ENCODE measurements around the gene BASP1. TPM values are rescaled to one million over a fixed set of nuclear protein-coding genes. Genes with fewer than 3 reads are reported as not detected.
A peak's percentile ranks its signal among the peaks of the same experiment; 100 is the strongest.

The BASP1 gene
- 1 to 10 TPM; 3.7 to 5.0 TPM for total RNA-seq
- long read RNA-seq, partial matches to known transcripts = 0 of 5 reads
- long read RNA-seq, other reads (novel, unspliced or antisense) = 1 of 5 reads

DNA sequence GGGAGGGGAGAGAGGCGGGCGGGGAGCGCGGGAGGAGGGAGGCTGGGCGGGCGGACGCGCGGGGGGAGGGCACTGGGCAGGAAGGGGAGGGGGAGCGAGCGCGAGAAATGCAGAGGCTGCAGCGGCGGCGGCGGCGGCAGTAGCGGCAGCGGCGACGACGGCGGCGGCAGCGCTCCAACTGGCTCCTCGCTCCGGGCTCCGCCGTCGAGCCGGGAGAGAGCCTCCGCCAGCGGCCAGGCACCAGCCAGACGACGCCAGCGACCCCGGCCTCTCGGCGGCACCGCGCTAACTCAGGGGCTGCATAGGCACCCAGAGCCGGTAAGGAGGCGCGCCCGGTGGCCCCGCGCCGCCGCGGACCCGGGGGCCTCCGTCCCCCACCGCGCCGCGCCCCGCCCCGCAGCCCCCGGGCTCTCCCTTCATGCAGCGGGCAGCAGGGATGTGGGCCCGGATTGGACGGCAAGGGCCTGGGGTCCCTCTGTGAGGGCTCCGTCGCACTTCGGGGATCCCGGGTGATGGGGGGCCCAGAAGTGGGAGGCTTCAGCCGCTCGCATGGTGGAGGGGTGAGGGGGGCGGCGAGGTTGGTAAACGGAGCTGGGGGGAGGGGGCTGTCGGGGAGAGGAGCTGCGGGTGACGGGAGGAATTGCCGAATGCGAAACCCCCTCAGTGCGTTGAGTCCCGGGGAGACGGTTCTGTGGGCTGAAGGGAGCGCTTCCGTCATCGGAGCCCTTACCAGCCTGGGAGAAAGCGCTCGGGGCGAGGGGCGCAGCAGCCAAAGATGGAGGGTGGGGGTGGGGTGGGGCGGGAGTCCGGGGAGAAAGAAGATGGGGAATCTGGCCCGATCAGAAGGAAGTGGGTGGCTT lies at the start of gene BASP1:
Gene BASP1, plus strand, starts transcription at position 139 of the 860 bp plus-strand sequence. CDS start 57,586 bp downstream, outside the sequence.
- ATAC-seq (peak; percentile 50), DNase-seq (peak; percentile 68 to 70)
- intact Hi-C loops (cut with DNase I, micrococcal nuclease) = loop anchor here (10.0 kb wide), 2 partner anchors 1067 to 1097 kb away; no protein-coding TSS in a partner anchor

GRCh38 chr5:17169507-17169906 lies 47.9 kb upstream of the BASP1 start:
- intact Hi-C loops (cut with DNase I, micrococcal nuclease) = no loop called here
- DNase-seq (no peak), ATAC-seq (no peak)

GRCh38 chr5:17172791-17173190 lies 44.6 kb upstream of the BASP1 start:
- intact Hi-C loops (cut with DNase I, micrococcal nuclease) = no loop called here
- no peak for DNase-seq
- no peak for ATAC-seq

- DNase-seq = no peak
- intact Hi-C loops (cut with DNase I, micrococcal nuclease) = no loop called here
- ATAC-seq = no peak
Observed at GRCh38 chr5:17174965-17175364, 42.5 kb upstream of the BASP1 start.

DNA sequence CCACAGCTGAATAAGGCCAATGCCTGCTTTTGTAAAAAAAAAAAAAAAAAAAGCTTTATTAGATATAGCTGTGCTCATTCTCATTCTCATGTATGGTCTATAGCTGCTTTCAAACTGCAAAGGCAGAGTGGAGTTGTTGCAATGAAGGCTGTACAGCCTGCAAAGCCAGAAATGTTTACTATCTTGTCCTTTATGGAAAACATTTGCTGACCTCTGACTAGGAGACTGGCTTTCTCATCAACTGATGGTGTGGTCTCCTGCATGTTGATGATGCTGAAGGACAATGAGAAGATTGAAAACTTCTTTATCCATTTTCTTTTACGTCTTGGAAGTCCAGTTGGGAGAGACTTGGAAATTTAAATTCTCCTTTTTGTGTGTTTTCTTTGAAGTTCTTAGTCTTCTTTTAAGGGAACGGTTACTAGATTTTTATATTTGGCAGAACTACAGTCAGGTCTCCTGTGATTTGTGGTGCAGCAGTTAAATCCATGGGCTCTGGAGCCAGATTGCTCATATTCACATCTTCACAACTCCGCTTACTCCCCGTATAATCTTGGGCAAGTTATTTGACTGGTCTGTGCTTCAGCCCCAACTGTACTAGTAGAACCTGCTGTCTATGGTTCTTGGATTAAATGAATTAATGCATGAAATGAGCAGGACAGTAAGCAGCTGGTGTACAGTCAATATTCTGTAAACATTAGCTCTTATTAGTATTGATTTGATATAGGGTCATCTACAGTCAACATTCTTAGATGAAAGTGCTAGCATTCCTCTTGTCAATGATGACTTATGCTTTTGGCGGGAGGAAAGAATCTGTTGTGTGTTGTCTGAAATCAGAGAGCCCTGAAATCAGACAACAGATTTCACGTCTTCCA lies 39.7 kb upstream of the BASP1 start:
- ATAC-seq = no peak
- intact Hi-C loops (cut with DNase I, micrococcal nuclease) = no loop called here
- DNase-seq = no peak

DNA sequence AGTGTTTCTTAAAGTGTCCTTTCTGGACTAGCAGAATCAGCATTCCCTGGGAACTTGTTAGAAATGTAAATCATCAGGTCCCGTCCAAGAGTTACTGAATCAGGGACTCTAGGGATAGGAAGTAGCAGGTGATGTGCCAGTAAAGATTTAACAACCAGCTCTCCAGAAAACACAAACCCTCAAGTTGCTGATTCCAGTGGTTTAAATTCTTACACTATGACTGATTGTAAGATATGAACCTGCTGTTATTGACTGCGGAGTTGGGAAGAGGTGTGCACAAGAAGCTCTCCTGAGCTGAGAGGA lies 39.1 kb upstream of the BASP1 start:
- no peak for ATAC-seq
- no peak for DNase-seq
- intact Hi-C loops (cut with DNase I, micrococcal nuclease) = no loop called here

GRCh38 chr5:17180330-17180843 lies 37.0 kb upstream of the BASP1 start:
- no peak for DNase-seq
- ATAC-seq = no peak
- intact Hi-C loops (cut with DNase I, micrococcal nuclease) = no loop called here

DNA sequence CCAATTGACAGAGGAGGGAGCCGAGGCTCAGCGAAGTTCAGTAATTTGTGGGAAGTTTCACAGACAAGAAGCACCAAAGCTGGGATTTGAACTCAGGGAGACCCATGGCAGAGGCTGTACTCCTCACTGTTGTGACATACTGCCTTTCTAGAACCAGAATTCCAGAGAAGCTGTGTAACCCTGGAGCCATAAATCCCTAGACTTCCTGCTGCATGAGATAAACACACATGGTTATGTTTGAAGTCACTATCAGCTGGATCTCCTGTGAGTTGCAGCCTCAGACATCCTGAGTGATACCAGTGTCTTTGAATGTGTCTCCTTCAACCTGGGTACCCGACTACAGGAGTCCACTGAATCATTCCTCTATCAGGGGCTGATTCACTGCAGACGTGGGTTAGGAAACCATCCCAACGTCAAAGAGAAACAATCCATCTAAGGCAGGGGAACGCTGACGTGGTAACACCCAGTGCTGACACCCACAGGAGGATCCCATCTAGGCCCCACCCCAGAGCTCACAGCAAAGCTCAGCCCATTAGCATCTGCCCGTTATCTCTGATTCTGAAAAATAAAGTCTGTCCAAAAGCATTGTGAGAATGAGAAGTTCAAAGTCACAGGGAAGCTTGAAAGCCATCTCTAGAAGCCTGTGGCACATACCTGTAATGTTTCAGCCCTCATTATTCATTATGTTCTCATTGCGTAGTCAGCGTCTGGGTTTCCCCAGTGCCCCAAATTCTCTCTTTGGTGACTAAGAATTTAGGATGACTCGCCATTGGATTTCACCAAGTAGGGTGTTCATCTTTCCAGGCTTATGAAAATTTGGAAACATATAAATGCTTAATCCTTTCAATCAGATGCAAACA lies 36.3 kb upstream of the BASP1 start:
- ATAC-seq (peak; percentile 64), DNase-seq (no peak)
- intact Hi-C loops (cut with DNase I, micrococcal nuclease) = no loop called here

GRCh38 chr5:17182494-17182893 lies 34.9 kb upstream of the BASP1 start:
- intact Hi-C loops (cut with DNase I, micrococcal nuclease) = no loop called here
- DNase-seq = no peak
- ATAC-seq = no peak

DNA sequence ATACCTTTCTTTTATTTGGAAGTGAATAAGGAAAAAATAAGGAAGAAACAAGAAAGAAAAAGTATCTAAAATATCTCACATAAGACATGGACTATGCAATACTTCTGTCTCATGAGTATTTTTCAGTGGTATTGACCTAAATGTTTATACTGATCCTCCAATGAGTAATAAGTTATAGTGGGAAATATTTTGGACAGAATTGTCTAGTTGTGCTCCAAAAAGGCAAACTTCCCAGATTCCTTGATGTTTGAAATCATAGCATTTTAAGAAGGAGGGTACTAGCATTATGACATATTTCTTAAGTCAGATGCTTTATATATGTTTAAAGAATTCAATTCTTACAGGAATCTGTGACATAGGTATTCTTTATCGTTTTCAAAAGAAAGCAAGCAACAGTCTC lies 34.5 kb upstream of the BASP1 start:
- DNase-seq (no peak), ATAC-seq (no peak)
- intact Hi-C loops (cut with DNase I, micrococcal nuclease) = no loop called here

DNA sequence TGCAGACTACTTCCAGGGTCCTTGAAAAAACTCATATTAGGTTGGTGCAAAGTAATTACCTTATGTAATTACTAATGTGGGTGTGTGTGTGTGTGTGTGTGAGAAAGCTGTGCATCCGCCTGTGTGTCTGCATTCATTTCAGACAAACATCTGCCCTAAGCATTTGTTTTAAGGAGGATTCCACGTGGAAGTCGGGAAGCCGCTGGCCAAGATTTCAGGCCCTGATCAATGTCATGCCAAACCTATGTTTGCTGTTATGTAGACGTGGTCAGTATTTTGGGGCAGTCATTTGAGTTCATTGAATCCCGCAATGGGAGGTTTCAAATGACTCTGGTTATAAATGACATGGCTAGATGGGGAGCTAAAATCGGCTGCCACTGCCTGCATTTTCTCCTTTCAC lies 33.6 kb upstream of the BASP1 start:
- DNase-seq (no peak), ATAC-seq (no peak)
- intact Hi-C loops (cut with DNase I, micrococcal nuclease) = no loop called here

DNA sequence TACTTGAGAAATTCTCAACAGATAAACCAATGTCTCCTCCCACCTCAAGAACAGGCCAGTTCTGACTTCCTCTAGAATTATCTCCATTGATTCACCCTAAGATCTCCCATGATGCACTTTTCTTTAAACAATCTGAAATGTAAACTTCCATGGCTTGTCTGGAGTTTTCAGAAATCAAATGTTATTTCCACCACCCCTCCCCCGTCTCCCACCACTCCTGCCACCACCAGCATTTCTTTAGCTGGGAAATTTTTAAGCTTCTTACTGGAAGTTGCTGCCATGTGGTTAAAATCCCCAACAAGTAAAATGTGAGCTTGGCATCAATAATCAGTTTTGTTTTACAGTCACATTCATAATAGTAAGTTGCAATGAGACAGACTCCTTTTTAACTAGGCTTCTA lies 32.8 kb upstream of the BASP1 start:
- intact Hi-C loops (cut with DNase I, micrococcal nuclease) = no loop called here
- ATAC-seq = no peak
- DNase-seq = no peak

DNA sequence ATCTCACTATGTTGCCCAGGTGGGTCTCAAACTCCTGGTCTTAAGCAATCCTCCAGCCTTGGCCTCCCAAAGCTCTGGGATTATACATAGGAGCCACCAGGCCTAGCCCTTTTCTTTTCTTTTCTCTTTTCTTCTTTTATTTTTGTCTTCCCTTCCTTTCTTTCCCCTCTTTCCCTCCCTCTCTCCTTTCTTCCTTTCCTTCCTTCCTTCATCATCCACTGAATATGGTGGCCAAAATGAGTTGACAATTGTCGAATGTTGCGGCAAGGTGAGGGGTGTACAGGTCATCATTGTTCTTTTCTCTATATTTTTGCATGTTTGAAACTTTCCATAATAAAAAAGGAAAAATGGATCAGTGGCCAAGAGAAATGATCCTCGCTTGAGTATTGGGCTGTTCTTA lies 32.1 kb upstream of the BASP1 start:
- DNase-seq (no peak), ATAC-seq (no peak)
- intact Hi-C loops (cut with DNase I, micrococcal nuclease) = no loop called here

GRCh38 chr5:17185773-17186172 lies 31.7 kb upstream of the BASP1 start:
- intact Hi-C loops (cut with DNase I, micrococcal nuclease) = no loop called here
- no peak for ATAC-seq
- DNase-seq = no peak

DNA sequence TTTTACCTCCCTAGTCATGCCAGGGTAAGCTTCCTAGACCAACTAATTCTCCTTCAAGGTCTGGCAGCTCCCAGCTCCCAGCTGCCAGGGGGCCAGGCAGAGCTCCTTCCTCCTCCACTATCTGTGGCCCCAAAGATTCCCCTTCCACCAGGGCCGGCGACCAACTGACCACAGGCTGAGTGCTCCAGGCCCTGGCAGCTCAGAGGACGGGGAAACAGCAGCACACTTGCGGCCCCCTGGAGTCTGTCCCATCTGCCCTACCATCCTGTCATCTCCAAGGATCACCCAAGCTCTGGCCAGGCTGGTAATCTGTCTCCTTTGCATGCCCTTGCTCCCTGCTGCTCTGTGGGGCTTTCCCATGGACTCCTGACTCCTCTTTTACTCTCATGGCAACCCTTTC lies 31.2 kb upstream of the BASP1 start:
- ATAC-seq (no peak), DNase-seq (no peak)
- intact Hi-C loops (cut with DNase I, micrococcal nuclease) = no loop called here

DNA sequence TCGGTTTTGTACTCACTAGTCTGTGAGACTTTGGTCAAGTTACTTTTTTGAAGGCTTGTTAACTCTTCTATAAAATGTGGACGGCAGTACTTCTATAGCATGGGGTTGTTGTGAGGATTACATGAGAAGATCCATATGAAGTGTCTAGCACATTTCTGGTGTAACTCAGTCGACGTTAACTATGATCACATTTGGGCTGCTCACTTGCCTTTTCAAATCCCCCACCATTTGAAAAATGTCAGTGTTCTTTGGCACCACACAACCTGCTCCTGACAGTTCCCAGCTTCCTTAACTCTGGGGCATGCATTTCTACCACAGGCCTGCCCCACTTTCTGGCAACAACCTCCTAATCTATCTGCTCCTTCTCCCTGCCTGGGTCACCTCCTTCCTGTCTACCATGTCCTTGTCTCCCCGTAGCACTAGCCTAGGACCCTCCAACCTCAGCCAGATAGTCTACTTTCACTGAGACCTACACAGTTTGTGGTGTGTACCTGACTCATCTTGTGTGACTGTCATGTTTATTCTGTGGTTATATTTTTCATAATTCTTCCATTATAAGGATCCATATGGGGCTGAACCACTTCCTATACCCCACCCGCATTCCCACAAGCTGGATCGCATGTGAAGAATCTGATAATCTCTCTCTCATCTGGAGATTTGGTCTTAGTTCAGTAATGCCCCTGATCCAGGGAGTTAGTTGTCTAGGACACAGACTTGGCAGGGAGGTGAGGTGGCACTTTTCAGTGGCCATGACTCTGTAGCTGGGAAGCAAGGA lies 30.2 kb upstream of the BASP1 start:
- intact Hi-C loops (cut with DNase I, micrococcal nuclease) = no loop called here
- no peak for ATAC-seq
- no peak for DNase-seq

DNA sequence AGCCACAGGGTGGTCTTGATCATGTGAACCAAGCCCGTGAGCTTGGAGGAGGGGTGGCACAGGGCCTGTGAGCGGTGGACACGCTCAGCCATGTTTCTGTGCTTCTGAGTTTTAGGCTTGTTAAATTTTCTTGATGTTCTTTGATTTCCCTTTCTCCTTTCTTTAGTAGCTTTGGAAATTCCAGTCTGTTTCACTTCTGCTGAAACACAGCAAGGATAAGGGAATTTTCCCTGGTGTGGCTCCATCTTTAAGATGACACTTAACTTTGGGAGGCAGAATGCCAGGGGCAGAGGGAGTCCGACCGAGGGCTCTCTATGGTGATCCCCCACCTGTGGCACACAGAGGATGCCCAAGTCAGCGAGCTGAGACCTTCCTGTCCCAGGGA lies 29.7 kb upstream of the BASP1 start:
- DNase-seq = no peak
- ATAC-seq = no peak
- intact Hi-C loops (cut with DNase I, micrococcal nuclease) = no loop called here

- ATAC-seq (peak; percentile 75), DNase-seq (peak; percentile 68 to 92)
Observed at GRCh38 chr5:17189381-17190036, 27.9 kb upstream of the BASP1 start.

More at GRCh38 chr5:17189381-17190036, 27.9 kb upstream of the BASP1 start:
- intact Hi-C loops (cut with DNase I, micrococcal nuclease) = no loop called here
